NOMO-1 treated with DMSO at 0.1 percent for 48 hours (cell line): ENCODE data around the gene SOS1.
"Not testable (repeated sequence)": the region's sequence is repeated elsewhere in the genome, so short reads cannot be mapped to it uniquely, and the experiment has no call there.

Experiments
- DNase-seq: peaks from one replicate; lab custom pipeline; 2025; ENCODE audit not compliant: unreplicated experiment; lab: John Stamatoyannopoulos, UW

SOS1 gene

GRCh38 chr2:39107156-39107555 lies 13.7 kb downstream of the SOS1 start:
- no peak for DNase-seq

- no peak for DNase-seq
These were observed 20.8 kb downstream of the SOS1 start for GRCh38 chr2:39099870-39100728.

GRCh38 chr2:39099310-39099869 lies 21.5 kb downstream of the SOS1 start:
- no peak for DNase-seq

GRCh38 chr2:39095624-39096023 lies 25.2 kb downstream of the SOS1 start:
- DNase-seq = no peak

GRCh38 chr2:39094717-39095363 lies 26.0 kb downstream of the SOS1 start:
- peak; percentile 24 for DNase-seq

- DNase-seq = no peak
These were observed 27.5 kb downstream of the SOS1 start for GRCh38 chr2:39093218-39093898.

- DNase-seq = no peak
These were observed 29.3 kb downstream of the SOS1 start for GRCh38 chr2:39091543-39091942.

- no peak for DNase-seq
These were observed 29.8 kb downstream of the SOS1 start for GRCh38 chr2:39091063-39091462.

GRCh38 chr2:39080152-39080551 lies 40.7 kb downstream of the SOS1 start:
- no peak for DNase-seq

- DNase-seq = no peak
These were observed 50.9 kb downstream of the SOS1 start for GRCh38 chr2:39069890-39070465.

GRCh38 chr2:39069136-39069515 lies 51.7 kb downstream of the SOS1 start:
- DNase-seq = no peak

- DNase-seq = no peak
These were observed 52.3 kb downstream of the SOS1 start for GRCh38 chr2:39068299-39069135.

- no peak for DNase-seq
These were observed 55.2 kb downstream of the SOS1 start for GRCh38 chr2:39065616-39066015.

GRCh38 chr2:39062320-39062719 lies 58.5 kb downstream of the SOS1 start:
- no peak for DNase-seq

- no peak for DNase-seq
These were observed 59.6 kb downstream of the SOS1 start for GRCh38 chr2:39061280-39061679.

- peak; percentile 59 for DNase-seq
These were observed 61.4 kb downstream of the SOS1 start for GRCh38 chr2:39059366-39059952.

- DNase-seq = no peak
These were observed 62.8 kb downstream of the SOS1 start for GRCh38 chr2:39058101-39058500.

GRCh38 chr2:39052665-39053064 lies 68.2 kb downstream of the SOS1 start:
- not testable (repeated sequence) for DNase-seq

- no peak for DNase-seq
These were observed 70.7 kb downstream of the SOS1 start for GRCh38 chr2:39050109-39050508.

- DNase-seq = no peak
These were observed 81.8 kb downstream of the SOS1 start for GRCh38 chr2:39039072-39039471.
